PC-9 (cell line): ENCODE data around the gene SLC8A1. TPM values are rescaled to one million over a fixed set of nuclear protein-coding genes. Genes with fewer than 3 reads are reported as not detected.

Experiments
- BruUV-seq: library from RNA; stranded (reverse); fragments of 400-500 nt; replicated peaks from 2 replicates; lab custom pipeline; 2021; lab: Mats Ljungman, UMichigan
- CTCF ChIA-PET: fragments of 300-600 bp; sonication (Branson Sonifier 250); formaldehyde crosslinking; loops from one replicate; lab custom pipeline; 2022; ENCODE audit warnings: antibody characterized with exemption; lab: Charles Lee
- POLR2A ChIA-PET: fragments of 300-600 bp; sonication (Branson Sonifier 250); formaldehyde crosslinking; loops from one replicate; lab custom pipeline; 2022; ENCODE audit warnings: antibody characterized with exemption; ENCODE audit not compliant: unreplicated experiment; lab: Charles Lee
- DNase-seq, 2 experiments: peaks; one replicate each; pipeline versions ENCODE4 v3.0.0 to v3.0.0-alpha.2; 2015 to 2022; ENCODE audit warnings: mixed read lengths in 1 of 2
- H2AFZ ChIP-seq: fragments of 200-600 bp; sonication (generic); 2 replicates; pipeline ENCODE4 v1.8.1; 2017; ENCODE audit warnings: antibody characterized with exemption
- H3F3A ChIP-seq: fragments of 200-600 bp; sonication (generic); 2 replicates; pipeline ENCODE4 v1.8.1; 2017; ENCODE audit warnings: antibody characterized with exemption, mild to moderate bottlenecking, low read depth; ENCODE audit not compliant: insufficient read depth
- H3K27ac ChIP-seq: fragments of 200-600 bp; sonication (generic); 2 replicates; pipeline ENCODE4 v1.6.1; 2016; ENCODE audit warnings: mixed run types
- H3K27me3 ChIP-seq: fragments of 200-600 bp; sonication (generic); 2 replicates; pipeline ENCODE4 v1.6.1; 2016; ENCODE audit warnings: low read depth, mixed run types; ENCODE audit not compliant: insufficient read depth
- H3K36me3 ChIP-seq: fragments of 200-600 bp; sonication (generic); 2 replicates; pipeline ENCODE4 v1.6.1; 2016; ENCODE audit warnings: low read depth, mixed run types
- H3K4me1 ChIP-seq: fragments of 200-600 bp; sonication (generic); replicated peaks from 2 replicates; pipeline ENCODE4 v1.6.1; 2016; ENCODE audit warnings: mixed run types; ENCODE audit not compliant: insufficient read depth
- H3K4me2 ChIP-seq: fragments of 200-600 bp; sonication (generic); 2 replicates; pipeline ENCODE4 v1.6.1; 2017; ENCODE audit warnings: mixed run types
- H3K4me3 ChIP-seq: fragments of 200-600 bp; sonication (generic); 2 replicates; pipeline ENCODE4 v1.6.1; 2016; ENCODE audit warnings: mixed run types
- H3K79me2 ChIP-seq: fragments of 200-600 bp; sonication (generic); 2 replicates; pipeline ENCODE4 v1.6.1; 2017; ENCODE audit warnings: low read depth, mixed run types
- H3K9me2 ChIP-seq: fragments of 200-600 bp; sonication (generic); 2 replicates; pipeline ENCODE4 v1.8.1; 2017; ENCODE audit warnings: mild to moderate bottlenecking; ENCODE audit not compliant: insufficient read depth
- H3K9me3 ChIP-seq: fragments of 200-600 bp; sonication (generic); 2 replicates; pipeline ENCODE4 v1.8.1; 2016; ENCODE audit warnings: low read depth; ENCODE audit not compliant: insufficient read depth
- H4K20me1 ChIP-seq: fragments of 200-600 bp; sonication (generic); 2 replicates; pipeline ENCODE4 v1.8.1; 2017; ENCODE audit not compliant: insufficient read depth
- CTCF ChIP-seq: fragments of 200-600 bp; sonication (generic); conservative IDR thresholded peaks from 2 replicates; pipeline ENCODE4 v1.6.1; 2017; ENCODE audit warnings: mixed run types, antibody characterized with exemption, mild to moderate bottlenecking, moderate library complexity
- EZH2 ChIP-seq: fragments of 200-600 bp; sonication (generic); IDR thresholded peaks from 2 replicates; pipeline ENCODE4 v1.8.0; 2017; ENCODE audit warnings: antibody characterized with exemption, low read depth
- intact Hi-C: fragments of 100-400 bp; cut with micrococcal nuclease; formaldehyde crosslinking; loops from one replicate; pipeline ENCODE4 v1.10.0; 2022; ENCODE audit not compliant: unreplicated experiment
- total RNA-seq: library from RNA; stranded (reverse); gene quantifications from 2 replicates; pipeline ENCODE4 v1.2.3, GENCODE V29; 2021

The SLC8A1 gene
- total RNA-seq, 1 experiment from 2014 or later: 13.5 TPM

DNA sequence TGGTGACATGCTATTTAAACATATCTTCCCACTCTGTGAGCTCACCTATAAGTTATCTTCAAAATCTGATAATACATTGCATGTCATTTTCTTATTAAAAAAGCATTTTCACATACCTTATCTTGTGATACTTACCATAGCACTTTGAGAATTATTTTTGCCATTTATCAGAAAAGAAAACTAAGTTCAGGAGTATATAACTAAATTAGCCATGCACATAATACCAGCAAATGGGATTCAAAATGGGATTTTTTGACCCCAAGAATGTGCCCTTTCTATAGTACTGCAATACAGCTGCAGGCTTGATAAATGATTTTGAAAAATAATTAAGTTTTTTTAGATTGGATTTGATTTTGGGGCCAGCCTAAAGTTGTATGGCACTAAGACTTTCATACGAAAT is 41.2 kb downstream of the SLC8A1 start:
- Histone ChIP-seq H3K79me2 (no peaks in the 10 kb centered on the region), H4K20me1 (no peaks in the 10 kb centered on the region), H3K27me3 (no peaks in the 10 kb centered on the region), H3K9me3 (no peaks in the 10 kb centered on the region; the same call in 1 of the 2 replicates), H3K4me1 (peaks cover 11% of the 10 kb centered on the region), H3K9me2 (no peaks in the 10 kb centered on the region), H3K4me3 (no peak overlapping the region), H3F3A (no peaks in the 10 kb centered on the region), H2AFZ (no peak overlapping the region), H3K27ac (no peak overlapping the region), H3K4me2 (no peak overlapping the region), H3K36me3 (no peaks in the 10 kb centered on the region)
- intact Hi-C loops: no loop called here
- BruUV-seq: no TSS peak
- ChIA-PET POLR2A (no interaction called here), CTCF (no interaction called here)
- TF ChIP-seq CTCF (no peak), EZH2 (no peak)
- no peak for DNase-seq

GRCh38 chr2:40409734-40410133 is 42.2 kb downstream of the SLC8A1 start:
- BruUV-seq: no TSS peak
- H3K4me3 ChIP-seq: no peak overlapping the region
- H3K27me3 ChIP-seq: no peaks in the 10 kb centered on the region
- H4K20me1 ChIP-seq: no peaks in the 10 kb centered on the region
- ChIA-PET CTCF (no interaction called here), POLR2A (no interaction called here)
- no peaks in the 10 kb centered on the region for H3K9me2 ChIP-seq
- H3K9me3 ChIP-seq: no peaks in the 10 kb centered on the region; the same call in 1 of the 2 replicates
- DNase-seq: no peak
- intact Hi-C loops: no loop called here
- peaks cover 11% of the 10 kb centered on the region for H3K4me1 ChIP-seq
- no peak for TF ChIP-seq EZH2
- TF ChIP-seq CTCF: no peak
- no peak overlapping the region for H3K4me2 ChIP-seq
- no peak overlapping the region for H2AFZ ChIP-seq
- H3K27ac ChIP-seq: no peak overlapping the region
- H3F3A ChIP-seq: no peaks in the 10 kb centered on the region
- H3K36me3 ChIP-seq: no peaks in the 10 kb centered on the region
- no peaks in the 10 kb centered on the region for H3K79me2 ChIP-seq

DNA sequence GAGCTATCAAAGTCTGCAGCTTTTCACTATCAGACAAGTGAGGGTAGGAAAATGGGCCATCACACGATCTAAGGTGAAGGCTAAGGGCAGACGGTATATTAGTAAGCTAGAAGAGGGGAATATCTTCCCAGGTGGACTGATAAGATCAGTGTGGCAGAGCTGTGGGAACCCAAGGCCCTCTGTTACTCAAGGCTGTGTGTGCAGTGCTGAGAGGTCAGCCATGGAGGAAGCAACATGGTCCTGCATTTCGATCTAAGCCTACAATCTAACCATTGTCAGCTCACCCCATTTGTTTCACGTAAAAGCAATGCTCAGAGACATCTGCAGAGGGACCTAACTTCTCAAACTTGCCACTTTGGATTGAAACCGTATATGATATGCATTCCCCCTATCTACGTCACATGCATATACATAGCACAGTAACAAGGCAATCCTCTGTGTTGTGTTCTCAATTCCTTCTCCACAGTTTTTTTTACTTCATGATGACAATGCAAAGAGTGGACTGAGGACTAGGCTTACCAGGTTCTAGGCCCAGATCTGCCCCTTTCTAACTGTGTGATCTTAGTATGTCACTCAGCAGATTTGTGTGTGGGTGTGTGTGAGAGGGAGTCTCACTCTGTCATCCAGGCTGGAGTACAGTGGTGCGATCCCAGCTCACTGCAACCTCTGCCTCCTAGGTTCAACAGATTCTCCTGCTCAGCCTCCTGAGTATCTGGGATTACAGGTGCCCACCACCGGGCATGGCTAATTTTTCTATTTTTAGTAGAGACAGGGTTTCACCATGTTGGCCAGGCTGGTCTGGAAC is 45.2 kb downstream of the SLC8A1 start:
- POLR2A ChIA-PET: no interaction called here
- no peak overlapping the region for H3K27ac ChIP-seq
- TF ChIP-seq CTCF (no peak), EZH2 (no peak)
- no peak overlapping the region for H2AFZ ChIP-seq
- H3K27me3 ChIP-seq: no peaks in the 10 kb centered on the region
- intact Hi-C loops: no loop called here
- H3K4me2 ChIP-seq: no peak overlapping the region
- CTCF ChIA-PET: no interaction called here
- BruUV-seq: no TSS peak
- H3K4me3 ChIP-seq: no peak overlapping the region
- no peak for DNase-seq
- H3K79me2 ChIP-seq: no peaks in the 10 kb centered on the region
- no peaks in the 10 kb centered on the region for H3K36me3 ChIP-seq
- H3K9me2 ChIP-seq: no peaks in the 10 kb centered on the region
- H3K4me1 ChIP-seq: peaks cover 24% of the 10 kb centered on the region
- no peaks in the 10 kb centered on the region; the same call in 1 of the 2 replicates for H3K9me3 ChIP-seq
- H3F3A ChIP-seq: peaks cover 15% of the 10 kb centered on the region
- H4K20me1 ChIP-seq: no peaks in the 10 kb centered on the region
